SU-DHL-6 (cell line): ENCODE data around the gene TP53AIP1.

Experiments used
- H2AFZ ChIP-seq: fragments of 200-600 bp; sonication (generic); 2 replicates; pipeline ENCODE4 v1.6.1; 2014; ENCODE audit warnings: low read depth, mild to moderate bottlenecking, moderate library complexity, mixed read lengths, antibody characterized with exemption, low read length; ENCODE audit not compliant: severe bottlenecking
- H3F3A ChIP-seq: fragments of 200-600 bp; shearing (Covaris generic); 2 replicates; pipeline ENCODE4 v1.6.0; 2016; ENCODE audit warnings: antibody characterized with exemption, mild to moderate bottlenecking; ENCODE audit not compliant: insufficient read depth
- H3K27ac ChIP-seq: fragments of 200-600 bp; sonication (generic); 2 replicates; pipeline ENCODE4 v1.5.1; 2016; ENCODE audit warnings: low read depth, mild to moderate bottlenecking, low read length, moderate library complexity, mixed read lengths
- H3K27me3 ChIP-seq: fragments of 200-600 bp; sonication (generic), shearing (Covaris generic); 2 replicates; pipeline ENCODE4 v1.6.0; 2014; ENCODE audit warnings: mild to moderate bottlenecking, low read length
- H3K36me3 ChIP-seq: fragments of 200-600 bp; sonication (generic); 2 replicates; pipeline ENCODE4 v1.6.1; 2014; ENCODE audit warnings: mild to moderate bottlenecking, low read length, mixed read lengths
- H3K4me2 ChIP-seq: fragments of 300-600, 200-600 bp; shearing (Covaris generic), sonication (generic); 2 replicates; pipeline ENCODE4 v1.6.0; 2014; ENCODE audit warnings: low read length, low read depth, mild to moderate bottlenecking; ENCODE audit not compliant: poor library complexity, severe bottlenecking
- H3K4me3 ChIP-seq: fragments of 200-600 bp; sonication (generic); 2 replicates; pipeline ENCODE4 v1.5.1; 2014; ENCODE audit warnings: antibody characterized with exemption, low read length, mild to moderate bottlenecking, mixed read lengths; ENCODE audit not compliant: insufficient read depth, poor library complexity, severe bottlenecking
- H3K79me2 ChIP-seq: fragments of 200-600 bp; sonication (generic); 2 replicates; pipeline ENCODE4 v1.6.1; 2014; ENCODE audit warnings: mild to moderate bottlenecking, low read length, moderate library complexity; ENCODE audit not compliant: insufficient read depth
- H3K9ac ChIP-seq: fragments of 200-600 bp; sonication (generic); 2 replicates; pipeline ENCODE4 v1.7.0; 2014; ENCODE audit warnings: mild to moderate bottlenecking, low read length
- H3K9me2 ChIP-seq: fragments of 200-600 bp; sonication (generic); replicated peaks from 2 replicates; pipeline ENCODE4 v1.6.1; 2014; ENCODE audit warnings: low read length; ENCODE audit not compliant: insufficient read depth
- H3K9me3 ChIP-seq: fragments of 200-600 bp; sonication (generic); 2 replicates; pipeline ENCODE4 v1.6.1; 2014; ENCODE audit warnings: low read length, mixed read lengths; ENCODE audit not compliant: insufficient read depth
- H4K20me1 ChIP-seq: fragments of 200-600 bp; sonication (generic); 2 replicates; pipeline ENCODE4 v1.6.1; 2014; ENCODE audit warnings: low read depth, mild to moderate bottlenecking, antibody characterized with exemption, low read length, moderate library complexity, mixed read lengths
- EZH2phosphoT487 ChIP-seq: fragments of 200-600 bp; sonication (generic), shearing (Covaris generic); conservative IDR thresholded peaks from 2 replicates; pipeline ENCODE4 v1.6.1; 2018; ENCODE audit warnings: mild to moderate bottlenecking, antibody characterized with exemption, low read length, moderate library complexity, mixed read lengths
- TF ChIP-seq, protein P1 (sequence below): fragments of 200-600 bp; sonication (generic); IDR thresholded peaks from one replicate; pipeline ENCODE4 v1.5.1; 2017; ENCODE audit warnings: antibody characterized with exemption, mild to moderate bottlenecking, low read length, moderate library complexity; ENCODE audit not compliant: insufficient read depth, poor library complexity, severe bottlenecking

Gene TP53AIP1

DNA sequence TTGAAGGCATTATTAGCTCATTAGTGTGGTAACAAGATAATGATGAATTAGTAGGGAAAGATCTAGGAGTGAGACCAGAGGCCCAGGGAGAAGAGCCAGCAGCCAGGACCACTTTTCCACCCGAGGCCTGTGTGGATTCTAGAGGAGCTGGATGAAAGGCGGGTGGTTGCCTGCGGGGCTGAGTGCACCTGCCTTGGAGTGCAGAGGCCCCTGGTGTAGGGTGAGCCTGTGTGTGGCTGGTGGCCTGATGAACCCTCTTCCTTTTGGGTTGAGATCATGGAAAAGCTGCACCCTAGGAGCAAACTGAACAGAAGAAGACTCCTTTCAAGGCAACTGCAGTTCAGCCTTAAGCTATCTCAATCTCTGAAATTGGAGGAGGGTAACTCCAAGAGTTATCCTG is 5.9 kb upstream of the TP53AIP1 start:
- no peaks in the 10 kb centered on the region for H3K36me3 ChIP-seq
- no peaks in the 10 kb centered on the region for H3K27me3 ChIP-seq
- no peaks in the 10 kb centered on the region for H3K9me2 ChIP-seq
- no peak overlapping the region for H3K4me2 ChIP-seq
- H3F3A ChIP-seq, result no peaks in the 10 kb centered on the region
- H4K20me1 ChIP-seq, result no peaks in the 10 kb centered on the region
- H3K9me3 ChIP-seq, result no peaks in the 10 kb centered on the region
- no peaks in the 10 kb centered on the region for H3K79me2 ChIP-seq
- H3K27ac ChIP-seq, result no peak overlapping the region
- no peak overlapping the region for H3K9ac ChIP-seq
- H3K4me3 ChIP-seq, result no peak overlapping the region
- TF ChIP-seq EZH2phosphoT487, result no peak
- TF ChIP-seq, protein P1, sequence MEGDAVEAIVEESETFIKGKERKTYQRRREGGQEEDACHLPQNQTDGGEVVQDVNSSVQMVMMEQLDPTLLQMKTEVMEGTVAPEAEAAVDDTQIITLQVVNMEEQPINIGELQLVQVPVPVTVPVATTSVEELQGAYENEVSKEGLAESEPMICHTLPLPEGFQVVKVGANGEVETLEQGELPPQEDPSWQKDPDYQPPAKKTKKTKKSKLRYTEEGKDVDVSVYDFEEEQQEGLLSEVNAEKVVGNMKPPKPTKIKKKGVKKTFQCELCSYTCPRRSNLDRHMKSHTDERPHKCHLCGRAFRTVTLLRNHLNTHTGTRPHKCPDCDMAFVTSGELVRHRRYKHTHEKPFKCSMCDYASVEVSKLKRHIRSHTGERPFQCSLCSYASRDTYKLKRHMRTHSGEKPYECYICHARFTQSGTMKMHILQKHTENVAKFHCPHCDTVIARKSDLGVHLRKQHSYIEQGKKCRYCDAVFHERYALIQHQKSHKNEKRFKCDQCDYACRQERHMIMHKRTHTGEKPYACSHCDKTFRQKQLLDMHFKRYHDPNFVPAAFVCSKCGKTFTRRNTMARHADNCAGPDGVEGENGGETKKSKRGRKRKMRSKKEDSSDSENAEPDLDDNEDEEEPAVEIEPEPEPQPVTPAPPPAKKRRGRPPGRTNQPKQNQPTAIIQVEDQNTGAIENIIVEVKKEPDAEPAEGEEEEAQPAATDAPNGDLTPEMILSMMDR, result no peak
- no peak overlapping the region for H2AFZ ChIP-seq

DNA sequence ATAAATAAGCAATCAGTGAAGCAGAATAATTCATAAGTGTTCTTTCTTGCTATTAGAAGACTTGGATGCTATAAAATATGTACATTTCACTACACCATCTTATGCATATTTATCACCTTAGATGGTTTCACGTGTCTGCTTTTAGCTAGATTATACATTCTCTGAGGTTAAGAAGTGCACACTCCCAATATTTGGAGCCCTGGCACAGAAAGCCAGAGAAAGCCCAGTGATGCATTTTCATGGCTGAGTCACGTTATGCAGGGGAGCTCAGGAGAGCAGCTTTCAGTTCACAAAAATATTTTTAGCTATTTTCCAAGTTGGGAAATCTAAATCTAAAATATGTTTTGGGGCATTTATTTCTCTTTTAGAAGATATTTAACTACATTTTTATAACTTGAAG is 5.1 kb upstream of the TP53AIP1 start:
- TF ChIP-seq, protein P1, result no peak
- TF ChIP-seq EZH2phosphoT487, result no peak
- Histone ChIP-seq H3K9me3 (no peaks in the 10 kb centered on the region), H3K27ac (no peak overlapping the region), H3K9me2 (no peaks in the 10 kb centered on the region), H3K4me3 (no peak overlapping the region), H3K79me2 (no peaks in the 10 kb centered on the region), H3K36me3 (no peaks in the 10 kb centered on the region), H3F3A (no peaks in the 10 kb centered on the region), H2AFZ (no peak overlapping the region), H4K20me1 (no peaks in the 10 kb centered on the region), H3K9ac (no peak overlapping the region), H3K27me3 (no peaks in the 10 kb centered on the region), H3K4me2 (no peak overlapping the region)

DNA sequence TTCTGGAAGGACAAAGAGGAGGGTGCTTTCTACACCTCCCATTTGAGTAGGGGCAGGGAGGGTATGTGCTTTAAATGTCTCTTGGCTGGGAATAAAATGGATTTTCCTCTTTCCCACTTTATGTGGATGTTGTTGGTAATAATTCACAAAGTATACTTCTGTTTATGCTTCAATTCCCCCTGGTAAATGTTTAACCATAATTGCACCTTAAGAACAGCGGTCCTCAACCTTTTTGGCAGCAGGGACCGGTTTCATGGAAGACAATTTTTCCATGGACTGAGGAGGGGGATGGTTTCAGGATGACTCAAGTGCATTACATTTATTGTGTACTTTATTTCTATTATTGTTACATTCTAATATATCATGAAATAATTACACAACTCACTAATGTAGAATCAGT is 4.0 kb upstream of the TP53AIP1 start:
- Histone ChIP-seq H3K4me3 (no peak overlapping the region), H3K9me3 (no peaks in the 10 kb centered on the region), H3K27me3 (no peaks in the 10 kb centered on the region), H2AFZ (no peak overlapping the region), H3K4me2 (no peak overlapping the region), H3F3A (no peaks in the 10 kb centered on the region), H4K20me1 (no peaks in the 10 kb centered on the region), H3K9me2 (no peaks in the 10 kb centered on the region), H3K27ac (no peak overlapping the region), H3K36me3 (no peaks in the 10 kb centered on the region), H3K79me2 (no peaks in the 10 kb centered on the region), H3K9ac (no peak overlapping the region)
- no peak for TF ChIP-seq EZH2phosphoT487
- TF ChIP-seq, protein P1, result no peak
